Mesenchymal stem cell (in vitro differentiated cells and primary cell): ENCODE measurements around the gene GIMAP7.

Source experiments
- DNase-seq: peaks from one replicate; pipeline ENCODE4 v3.0.0-alpha.2; 2013
- H2AFZ ChIP-seq: one replicate; pipeline ENCODE4 v1.6.1; 2013; ENCODE audit warnings: low read depth, mild to moderate bottlenecking, control low read depth, inconsistent platforms, low read length, moderate library complexity
- H2AK5ac ChIP-seq: 2 replicates; pipeline ENCODE4 v1.6.1; 2013; ENCODE audit warnings: low read length, moderate library complexity, mild to moderate bottlenecking, inconsistent platforms; ENCODE audit not compliant: severe bottlenecking
- H2BK120ac ChIP-seq: one replicate; pipeline ENCODE4 v1.6.1; 2013; ENCODE audit warnings: low read depth, mild to moderate bottlenecking, inconsistent platforms, low read length, moderate library complexity
- H2BK12ac ChIP-seq, 2 experiments: one replicate each; pipeline ENCODE4 v1.6.1; 2013; ENCODE audit warnings: inconsistent platforms in 2 of 2, low read length in 2 of 2, mild to moderate bottlenecking in 2 of 2, moderate library complexity in 2 of 2, control low read depth in 1 of 2
- H2BK15ac ChIP-seq: one replicate; pipeline ENCODE4 v1.6.1; 2013; ENCODE audit warnings: mild to moderate bottlenecking, low read depth, inconsistent platforms; ENCODE audit not compliant: poor library complexity, severe bottlenecking
- H2BK5ac ChIP-seq: 2 replicates; pipeline ENCODE4 v1.6.1; 2013; ENCODE audit warnings: low read depth, mild to moderate bottlenecking, low read length, control low read depth, inconsistent platforms; ENCODE audit not compliant: poor library complexity, severe bottlenecking
- H3K14ac ChIP-seq, 2 experiments: one replicate each; pipeline ENCODE4 v1.6.1; 2013; ENCODE audit warnings: inconsistent platforms in 2 of 2, low read length in 2 of 2, control low read depth in 1 of 2, mild to moderate bottlenecking in 1 of 2, moderate library complexity in 1 of 2
- H3K18ac ChIP-seq, 2 experiments: one replicate each; pipeline ENCODE4 v1.6.1; 2013; ENCODE audit warnings: inconsistent platforms in 2 of 2, low read length in 2 of 2, control low read depth in 1 of 2, low read depth in 1 of 2, mild to moderate bottlenecking in 1 of 2
- H3K23ac ChIP-seq, 2 experiments: one replicate each; pipeline ENCODE4 v1.6.1; 2013; ENCODE audit warnings: inconsistent platforms in 2 of 2, low read length in 2 of 2, mild to moderate bottlenecking in 2 of 2, moderate library complexity in 2 of 2, control low read depth in 1 of 2
- H3K27ac ChIP-seq: 2 replicates; pipeline ENCODE4 v1.5.1; 2013; ENCODE audit warnings: mild to moderate bottlenecking, moderate library complexity, low read length, control low read depth, inconsistent platforms; ENCODE audit not compliant: poor library complexity, severe bottlenecking
- H3K27me3 ChIP-seq, 2 experiments: 2 replicates each; pipeline versions ENCODE4 v1.6.1 to v1.7.0; 2013; ENCODE audit warnings: low read length in 2 of 2, mild to moderate bottlenecking in 2 of 2, moderate library complexity in 2 of 2, control low read depth in 1 of 2, inconsistent platforms in 1 of 2; ENCODE audit not compliant: control insufficient read depth in 1 of 2, insufficient read depth in 1 of 2
- H3K36me3 ChIP-seq, 2 experiments: 2 replicates each; pipeline versions ENCODE4 v1.6.1 to v1.7.0; 2013; ENCODE audit warnings: low read length in 2 of 2, control low read depth in 1 of 2, inconsistent platforms in 1 of 2, low read depth in 1 of 2, mild to moderate bottlenecking in 1 of 2; ENCODE audit not compliant: insufficient read depth in 2 of 2, control insufficient read depth in 1 of 2
- H3K4ac ChIP-seq, 2 experiments: one replicate each; pipeline ENCODE4 v1.6.1; 2013; ENCODE audit warnings: inconsistent platforms in 2 of 2, low read length in 2 of 2, mild to moderate bottlenecking in 2 of 2, moderate library complexity in 2 of 2, control low read depth in 1 of 2, low read depth in 1 of 2
- H3K4me1 ChIP-seq: 2 replicates; pipeline ENCODE4 v1.6.1; 2013; ENCODE audit warnings: low read depth, low read length, control low read depth; ENCODE audit not compliant: control insufficient read depth, insufficient read depth
- H3K4me2 ChIP-seq: 2 replicates; pipeline ENCODE4 v1.6.1; 2013; ENCODE audit warnings: low read length, mild to moderate bottlenecking, inconsistent platforms; ENCODE audit not compliant: poor library complexity, severe bottlenecking
- H3K4me3 ChIP-seq, 2 experiments: 2 replicates each; pipeline versions ENCODE4 v1.5.1 to v1.7.0; 2013; ENCODE audit warnings: low read length in 2 of 2, mild to moderate bottlenecking in 2 of 2, control low read depth in 1 of 2, low read depth in 1 of 2; ENCODE audit not compliant: insufficient read depth in 1 of 2
- H3K79me1 ChIP-seq: replicated peaks from 2 replicates; pipeline ENCODE4 v1.6.1; 2013; ENCODE audit warnings: mild to moderate bottlenecking, control low read depth, low read length, inconsistent platforms; ENCODE audit not compliant: poor library complexity, severe bottlenecking
- H3K9ac ChIP-seq: 2 replicates; pipeline ENCODE4 v1.7.0; 2013; ENCODE audit warnings: mild to moderate bottlenecking, low read length, moderate library complexity
- H3K9me3 ChIP-seq: 2 replicates; pipeline ENCODE4 v1.7.0; 2013; ENCODE audit warnings: mild to moderate bottlenecking, low read length; ENCODE audit not compliant: control insufficient read depth
- H4K8ac ChIP-seq: one replicate; pipeline ENCODE4 v1.6.1; 2013; ENCODE audit warnings: inconsistent platforms, mild to moderate bottlenecking, low read length, moderate library complexity
- H4K91ac ChIP-seq: one replicate; pipeline ENCODE4 v1.6.1; 2013; ENCODE audit warnings: mild to moderate bottlenecking, low read length, inconsistent platforms
- WGBS: methylation state at CpG from one replicate; pipeline ENCODE4 v1.1.7; 2013; ENCODE audit warnings: mixed read lengths; 5-methylcytosine and 5-hydroxymethylcytosine counted together

GIMAP7 gene

DNA sequence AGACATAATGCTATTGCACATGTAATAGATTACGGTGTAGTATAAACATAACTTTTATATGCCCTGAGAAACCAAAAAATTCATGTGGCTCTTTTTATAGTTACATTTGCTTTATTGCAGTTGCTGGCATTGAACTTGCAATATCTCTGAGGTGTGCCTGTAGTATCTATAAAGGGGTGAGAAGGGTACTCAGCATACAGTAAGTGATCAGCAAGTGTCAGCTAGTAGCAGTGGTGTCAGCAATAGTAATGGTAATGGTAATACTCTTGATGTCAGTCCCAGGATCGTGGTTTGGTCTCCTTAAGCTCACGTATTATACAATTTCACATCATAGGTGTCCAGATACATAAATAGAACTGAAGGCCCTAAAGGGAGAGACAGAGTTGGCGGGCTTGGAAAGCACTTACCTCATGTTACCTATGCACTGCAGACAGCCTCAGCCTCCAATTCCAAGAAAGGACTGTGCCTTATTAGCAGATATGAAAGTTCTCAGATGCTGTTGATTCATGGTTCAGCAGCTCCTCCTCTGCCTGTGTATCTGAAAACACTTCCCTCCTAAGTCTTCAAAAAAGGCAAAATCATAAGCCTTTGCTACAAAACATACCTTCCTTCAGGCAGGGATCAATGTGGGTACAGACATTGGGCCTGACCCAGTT is 6.6 kb upstream of the GIMAP7 start:
- Histone ChIP-seq H3K36me3 (no peaks in the 10 kb centered on the region), H3K79me1 (no peaks in the 10 kb centered on the region), H2BK120ac (no peak overlapping the region), H2BK12ac (no peak overlapping the region), H3K4me3 (no peak overlapping the region), H2BK15ac (no peak overlapping the region), H3K9ac (no peak overlapping the region), H3K4me2 (no peak overlapping the region), H3K4ac (no peak overlapping the region), H3K27ac (no peak overlapping the region), H3K27me3 (no peaks in the 10 kb centered on the region), H2BK5ac (no peak overlapping the region), H2AK5ac (no peak overlapping the region), H3K23ac (no peak overlapping the region), H3K14ac (no peak overlapping the region), H4K91ac (no peak overlapping the region), H3K18ac (no peak overlapping the region), H2AFZ (no peak overlapping the region), H4K8ac (no peak overlapping the region), H3K4me1 (no peaks in the 10 kb centered on the region), H3K9me3 (no peaks in the 10 kb centered on the region)
- DNase-seq = no peak
- 65% methylated on average over 3 of the region's 4 CpGs for WGBS

DNA sequence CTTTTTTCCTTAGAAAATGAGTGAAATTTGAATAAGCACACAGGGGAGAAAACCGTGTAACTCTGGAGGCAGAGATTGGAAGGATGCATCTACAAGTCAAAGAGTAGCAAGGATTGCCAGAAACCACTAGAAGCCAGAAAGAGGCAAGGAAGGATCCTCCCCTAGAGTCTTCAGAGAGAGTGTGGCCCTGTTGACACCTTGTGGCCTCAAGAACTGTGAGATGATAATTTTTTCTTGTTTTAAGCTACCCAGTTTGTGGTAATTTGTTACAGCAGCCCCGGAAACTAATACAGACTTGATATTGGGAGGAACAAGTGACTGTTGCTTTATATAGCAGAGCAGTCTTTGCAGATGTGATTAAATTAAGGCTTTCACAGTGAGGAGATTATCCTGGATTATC is 3.6 kb upstream of the GIMAP7 start:
- H3K4ac ChIP-seq = no peak overlapping the region
- no peak for DNase-seq
- no peak overlapping the region for H3K18ac ChIP-seq
- H3K9me3 ChIP-seq = peaks cover 3% of the 10 kb centered on the region
- no peaks in the 10 kb centered on the region for H3K4me1 ChIP-seq
- H2AFZ ChIP-seq = no peak overlapping the region
- H3K23ac ChIP-seq = no peak overlapping the region
- no peak overlapping the region for H2BK5ac ChIP-seq
- H3K4me2 ChIP-seq = no peak overlapping the region
- no peaks in the 10 kb centered on the region for H3K36me3 ChIP-seq
- no peaks in the 10 kb centered on the region for H3K79me1 ChIP-seq
- H2AK5ac ChIP-seq = no peak overlapping the region
- H3K27ac ChIP-seq = no peak overlapping the region
- H2BK12ac ChIP-seq = no peak overlapping the region
- H4K91ac ChIP-seq = no peak overlapping the region
- WGBS = 48% methylated on average over 2 of the region's 2 CpGs
- no peak overlapping the region for H3K4me3 ChIP-seq
- H4K8ac ChIP-seq = no peak overlapping the region
- H3K14ac ChIP-seq = no peak overlapping the region
- no peak overlapping the region for H2BK120ac ChIP-seq
- no peak overlapping the region for H2BK15ac ChIP-seq
- no peak overlapping the region for H3K9ac ChIP-seq
- H3K27me3 ChIP-seq = no peaks in the 10 kb centered on the region

DNA sequence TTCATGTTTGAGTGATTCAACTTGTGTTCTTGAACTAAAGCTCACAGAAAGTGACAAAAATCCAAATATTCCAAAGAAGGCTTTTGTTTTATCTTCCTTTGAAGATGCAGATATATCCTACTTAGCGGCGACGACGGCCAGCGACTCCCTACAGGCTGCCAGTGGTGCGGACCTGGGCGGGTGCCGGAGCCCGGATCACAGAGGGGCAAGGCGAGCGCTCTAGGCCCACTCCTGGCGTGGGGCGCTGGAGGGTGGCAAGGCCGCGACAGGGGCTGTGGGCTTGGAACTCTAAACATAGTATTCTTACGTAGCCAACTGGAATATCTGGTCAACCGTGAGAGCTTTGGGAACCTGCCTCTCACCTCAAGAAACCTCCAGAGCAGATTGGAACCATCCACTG is 914 bp upstream of the GIMAP7 start:
- Histone ChIP-seq H3K27ac (no peak overlapping the region), H2BK15ac (no peak overlapping the region)
- 91% methylated on average over 17 of the region's 17 CpGs for WGBS

DNA sequence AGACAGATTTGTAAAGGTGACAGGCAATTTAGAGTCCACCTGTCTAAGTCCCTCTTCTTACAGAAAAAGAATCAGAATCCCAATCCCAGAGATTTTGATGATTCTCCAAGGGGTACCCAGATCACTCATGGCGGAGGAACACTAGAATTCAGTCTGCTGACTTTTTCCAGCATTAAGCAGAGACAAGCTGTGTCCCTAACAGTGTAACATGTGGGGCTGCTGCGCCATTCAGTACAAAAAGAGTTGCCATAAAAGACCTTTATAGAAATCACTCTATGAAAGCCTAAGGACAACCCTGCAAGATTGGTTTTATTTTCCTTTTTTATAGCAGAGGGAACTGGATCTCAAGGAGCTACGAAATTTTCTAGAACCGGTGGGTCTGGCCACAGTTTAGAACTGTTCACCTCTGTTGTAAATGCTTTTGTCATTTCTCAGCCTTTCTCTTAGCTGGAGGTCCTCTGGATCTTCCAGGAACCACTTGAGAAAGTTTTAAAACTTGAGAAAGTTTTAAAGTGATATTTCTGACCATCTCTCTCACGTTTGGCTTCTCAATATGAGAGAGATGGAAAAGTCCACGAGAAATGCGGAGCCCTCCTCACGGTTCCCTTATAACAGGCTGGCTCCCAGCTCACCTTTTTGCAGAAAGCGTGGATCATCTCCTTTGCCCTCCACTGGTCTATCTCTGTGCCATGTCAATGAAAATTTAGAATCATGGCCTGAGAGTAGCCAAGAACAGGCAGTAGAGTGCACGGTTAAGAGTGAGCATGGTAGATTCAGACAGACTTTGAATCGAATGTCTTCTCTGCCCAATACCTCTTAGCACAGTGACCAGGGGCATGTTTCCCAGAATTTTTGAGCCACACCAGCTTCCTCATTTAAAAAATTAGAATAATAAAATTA is 826 bp downstream of the GIMAP7 start:
- no peak overlapping the region for H2AFZ ChIP-seq
- H3K36me3 ChIP-seq = no peaks in the 10 kb centered on the region
- H3K27me3 ChIP-seq = no peaks in the 10 kb centered on the region
- H3K9me3 ChIP-seq = peaks cover 3% of the 10 kb centered on the region
- DNase-seq = no peak
- no peak overlapping the region for H3K27ac ChIP-seq
- no peak overlapping the region for H3K4me2 ChIP-seq
- H2BK12ac ChIP-seq = no peak overlapping the region
- no peak overlapping the region for H4K8ac ChIP-seq
- H3K18ac ChIP-seq = no peak overlapping the region
- no peak overlapping the region for H2BK120ac ChIP-seq
- no peaks in the 10 kb centered on the region for H3K79me1 ChIP-seq
- H2BK15ac ChIP-seq = no peak overlapping the region
- H2AK5ac ChIP-seq = no peak overlapping the region
- H3K4ac ChIP-seq = no peak overlapping the region
- no peak overlapping the region for H3K23ac ChIP-seq
- no peak overlapping the region for H3K9ac ChIP-seq
- 67% methylated on average over 10 of the region's 11 CpGs for WGBS
- H3K4me3 ChIP-seq = no peak overlapping the region
- H3K14ac ChIP-seq = no peak overlapping the region
- H3K4me1 ChIP-seq = no peaks in the 10 kb centered on the region
- H2BK5ac ChIP-seq = no peak overlapping the region
- no peak overlapping the region for H4K91ac ChIP-seq

More for the DNA sequence above, 914 bp upstream of the GIMAP7 start:
- Histone ChIP-seq H2BK12ac (no peak overlapping the region), H3K23ac (no peak overlapping the region), H3K4ac (no peak overlapping the region), H3K4me1 (no peaks in the 10 kb centered on the region), H4K91ac (no peak overlapping the region), H2BK120ac (no peak overlapping the region), H3K18ac (no peak overlapping the region), H2AK5ac (no peak overlapping the region), H3K27me3 (no peaks in the 10 kb centered on the region), H3K4me3 (no peak overlapping the region), H3K4me2 (no peak overlapping the region), H2AFZ (no peak overlapping the region), H3K9ac (no peak overlapping the region), H2BK5ac (no peak overlapping the region), H3K36me3 (no peaks in the 10 kb centered on the region), H3K9me3 (peaks cover 3% of the 10 kb centered on the region), H3K14ac (no peak overlapping the region), H3K79me1 (no peaks in the 10 kb centered on the region), H4K8ac (no peak overlapping the region)
- DNase-seq = no peak
